Kidney epithelial cell (primary cell): ENCODE results near the gene MAP4K4. TPM values are rescaled to one million over a fixed set of nuclear protein-coding genes. Genes with fewer than 3 reads are reported as not detected.
"Not testable (repeated sequence)": the region's sequence is repeated elsewhere in the genome, so short reads cannot be mapped to it uniquely, and the experiment has no call there.

Source experiments
- DNase-seq: peaks from one replicate; pipeline ENCODE4 v3.0.0-alpha.2; 2010; ENCODE audit warnings: low read depth
- H3K27me3 ChIP-seq: 2 replicates; pipeline ENCODE4 v1.6.0; 2011; ENCODE audit warnings: low read length; ENCODE audit not compliant: control insufficient read depth, insufficient read depth
- H3K36me3 ChIP-seq: 2 replicates; pipeline ENCODE4 v1.5.1; 2011; ENCODE audit warnings: low read length; ENCODE audit not compliant: control insufficient read depth, insufficient read depth
- H3K4me3 ChIP-seq: 2 replicates; pipeline ENCODE4 v1.5.1; 2011; ENCODE audit warnings: low read depth, mild to moderate bottlenecking, control low read depth, low read length
- total RNA-seq: library from RNA; depleted of rRNA; stranded (reverse); fragments of >200 nt; gene quantifications from 2 replicates; pipeline ENCODE4 v1.2.3, GENCODE V29; 2015
- TF ChIP-seq, protein P1 (sequence below): IDR thresholded peaks from 2 replicates; pipeline ENCODE4 v1.5.1; 2011; ENCODE audit warnings: mild to moderate bottlenecking, moderate library complexity, low read length, control low read depth, inconsistent platforms; ENCODE audit not compliant: insufficient read depth, poor library complexity, severe bottlenecking

MAP4K4 gene
- total RNA-seq, 1 donor from 2014 or later = 134 TPM

DNA sequence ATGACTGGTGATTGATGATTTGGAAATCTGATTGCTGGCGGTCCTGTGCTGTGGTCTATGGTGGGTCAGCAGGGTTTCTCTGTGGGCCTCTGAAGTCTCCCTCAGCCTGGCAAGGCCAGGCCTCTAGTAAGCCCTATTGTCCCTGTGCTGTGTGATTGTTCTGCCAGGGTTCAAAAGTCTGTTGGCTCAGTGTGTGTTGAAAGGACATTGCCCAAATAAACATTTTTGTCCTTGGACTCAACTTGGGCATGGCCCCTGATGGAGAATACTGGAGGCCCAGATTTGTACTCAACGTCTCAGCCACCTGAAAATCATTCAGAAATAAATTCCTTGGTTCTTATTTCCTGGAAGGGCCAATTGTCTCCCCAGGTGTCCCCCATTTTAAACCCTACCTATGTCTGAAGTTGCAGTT lies 74.4 kb downstream of the MAP4K4 start:
- Histone ChIP-seq H3K36me3 (no peaks in the 10 kb centered on the region), H3K4me3 (no peak overlapping the region), H3K27me3 (no peaks in the 10 kb centered on the region)
- DNase-seq = no peak
- TF ChIP-seq, protein P1, sequence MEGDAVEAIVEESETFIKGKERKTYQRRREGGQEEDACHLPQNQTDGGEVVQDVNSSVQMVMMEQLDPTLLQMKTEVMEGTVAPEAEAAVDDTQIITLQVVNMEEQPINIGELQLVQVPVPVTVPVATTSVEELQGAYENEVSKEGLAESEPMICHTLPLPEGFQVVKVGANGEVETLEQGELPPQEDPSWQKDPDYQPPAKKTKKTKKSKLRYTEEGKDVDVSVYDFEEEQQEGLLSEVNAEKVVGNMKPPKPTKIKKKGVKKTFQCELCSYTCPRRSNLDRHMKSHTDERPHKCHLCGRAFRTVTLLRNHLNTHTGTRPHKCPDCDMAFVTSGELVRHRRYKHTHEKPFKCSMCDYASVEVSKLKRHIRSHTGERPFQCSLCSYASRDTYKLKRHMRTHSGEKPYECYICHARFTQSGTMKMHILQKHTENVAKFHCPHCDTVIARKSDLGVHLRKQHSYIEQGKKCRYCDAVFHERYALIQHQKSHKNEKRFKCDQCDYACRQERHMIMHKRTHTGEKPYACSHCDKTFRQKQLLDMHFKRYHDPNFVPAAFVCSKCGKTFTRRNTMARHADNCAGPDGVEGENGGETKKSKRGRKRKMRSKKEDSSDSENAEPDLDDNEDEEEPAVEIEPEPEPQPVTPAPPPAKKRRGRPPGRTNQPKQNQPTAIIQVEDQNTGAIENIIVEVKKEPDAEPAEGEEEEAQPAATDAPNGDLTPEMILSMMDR = no peak

- Histone ChIP-seq H3K27me3 (no peaks in the 10 kb centered on the region), H3K36me3 (no peaks in the 10 kb centered on the region), H3K4me3 (no peak overlapping the region)
- TF ChIP-seq, protein P1 = no peak
- DNase-seq = no peak
Observed at GRCh38 chr2:101773137-101773536, 75.6 kb downstream of the MAP4K4 start.

DNA sequence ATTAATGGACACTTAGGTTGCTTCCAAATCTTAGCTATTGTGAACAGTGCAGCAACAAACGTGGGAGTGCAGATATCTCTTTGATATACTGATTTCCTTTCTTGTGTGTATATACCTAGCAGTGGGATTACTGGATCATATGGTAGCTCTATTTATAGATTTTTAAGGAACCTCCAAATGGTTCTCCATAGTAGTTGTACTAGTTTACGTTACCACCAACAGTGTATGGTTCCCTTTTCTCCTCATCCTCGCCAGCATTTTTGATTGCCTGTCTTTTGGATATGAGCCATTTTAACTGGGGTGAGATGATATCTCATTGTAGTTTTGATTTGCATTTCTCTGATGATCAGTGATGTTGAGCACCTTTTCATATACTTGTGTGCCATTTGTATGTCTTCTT lies 76.5 kb downstream of the MAP4K4 start:
- H3K27me3 ChIP-seq, H3K36me3 ChIP-seq, H3K4me3 ChIP-seq, DNase-seq: not testable (repeated sequence)

- TF ChIP-seq, protein P1 = no peak
- Histone ChIP-seq H3K27me3 (no peaks in the 10 kb centered on the region), H3K36me3 (no peaks in the 10 kb centered on the region), H3K4me3 (no peak overlapping the region)
- no peak for DNase-seq
Observed at GRCh38 chr2:101775092-101775491, 77.6 kb downstream of the MAP4K4 start.

- no peak for DNase-seq
- TF ChIP-seq, protein P1 = no peak
- no peak overlapping the region for H3K4me3 ChIP-seq
- H3K36me3 ChIP-seq = no peaks in the 10 kb centered on the region
- no peaks in the 10 kb centered on the region for H3K27me3 ChIP-seq
Observed at GRCh38 chr2:101775636-101776035, 78.1 kb downstream of the MAP4K4 start.

GRCh38 chr2:101776172-101777043 lies 78.9 kb downstream of the MAP4K4 start:
- Histone ChIP-seq H3K4me3 (no peak overlapping the region), H3K27me3 (no peaks in the 10 kb centered on the region), H3K36me3 (no peaks in the 10 kb centered on the region)
- TF ChIP-seq, protein P1 = peak; percentile 65
- DNase-seq = no peak
